GM19468 (cell line): ENCODE data around the gene AARS1.
"Not testable (repeated sequence)": the region's sequence is repeated elsewhere in the genome, so short reads cannot be mapped to it uniquely, and the experiment has no call there.

ENCODE experiments used
- ATAC-seq: cut with Tn5 transposase; IDR thresholded peaks from one replicate; pipeline ENCODE4 v1.9.1; 2021; ENCODE audit warnings: mild to moderate bottlenecking, moderate library complexity, moderate number of reproducible peaks; ENCODE audit not compliant: unreplicated experiment; ENCODE audit errors: extremely low read depth

The AARS1 gene

GRCh38 chr16:70289229-70290094 lies at the start of gene AARS1:
Gene AARS1, minus strand, starts transcription at chr16:70289506. Its CDS starts 6,743 bp downstream, at chr16:70282763.
- ATAC-seq: peak; percentile 98

- no peak for ATAC-seq
Measured at GRCh38 chr16:70337814-70338213, 48.5 kb upstream of the AARS1 start.

DNA sequence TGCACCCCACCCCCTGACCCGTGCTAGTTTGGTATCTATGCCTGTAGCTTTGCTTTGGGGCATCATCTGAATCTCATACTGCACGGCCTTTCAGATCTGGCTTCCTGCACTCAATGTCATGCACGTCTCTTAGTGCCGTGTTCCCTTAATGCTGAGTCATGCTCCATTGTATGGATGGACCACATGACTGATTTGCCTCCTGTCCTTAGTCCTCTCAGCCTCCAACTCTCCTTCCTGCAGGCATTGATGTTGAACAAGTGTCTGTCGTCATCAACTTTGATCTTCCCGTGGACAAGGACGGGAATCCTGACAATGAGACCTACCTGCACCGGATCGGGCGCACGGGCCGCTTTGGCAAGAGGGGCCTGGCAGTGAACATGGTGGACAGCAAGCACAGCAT lies 43.4 kb upstream of the AARS1 start:
- ATAC-seq: not testable (repeated sequence)

DNA sequence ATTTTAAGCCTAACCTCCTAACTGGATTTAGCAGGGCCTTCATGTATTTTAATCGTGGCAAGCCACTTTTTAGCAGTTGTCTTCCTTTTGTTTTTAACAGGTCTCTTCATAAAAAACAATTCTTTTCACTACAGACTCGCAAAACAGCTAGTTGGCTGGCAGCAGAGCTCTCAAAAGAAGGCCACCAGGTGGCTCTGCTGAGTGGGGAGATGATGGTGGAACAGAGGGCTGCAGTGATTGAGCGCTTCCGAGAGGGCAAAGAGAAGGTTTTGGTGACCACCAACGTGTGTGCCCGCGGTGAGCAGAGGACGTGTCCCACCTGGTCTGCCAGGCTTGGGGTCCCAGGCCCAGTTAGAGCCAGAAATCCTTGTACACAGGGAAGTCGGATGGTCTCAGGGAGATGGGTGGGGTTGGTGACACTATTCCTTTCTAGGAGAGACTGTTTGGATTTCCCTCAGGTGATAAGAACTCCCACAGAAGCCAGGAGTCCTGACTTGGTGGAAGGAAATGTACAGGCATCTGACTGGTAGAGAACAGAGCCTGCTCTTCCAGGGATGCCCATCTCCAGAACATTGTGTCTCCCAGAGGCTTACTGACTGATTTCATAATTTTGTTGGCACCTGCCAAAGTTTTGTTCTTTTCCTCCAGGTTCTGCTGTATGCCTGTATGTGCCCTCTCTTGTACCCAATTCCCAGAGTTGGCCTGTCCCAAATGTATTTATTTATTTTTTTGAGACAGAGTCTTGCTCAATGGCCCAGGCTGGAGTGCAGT lies 42.5 kb upstream of the AARS1 start:
- no peak for ATAC-seq

DNA sequence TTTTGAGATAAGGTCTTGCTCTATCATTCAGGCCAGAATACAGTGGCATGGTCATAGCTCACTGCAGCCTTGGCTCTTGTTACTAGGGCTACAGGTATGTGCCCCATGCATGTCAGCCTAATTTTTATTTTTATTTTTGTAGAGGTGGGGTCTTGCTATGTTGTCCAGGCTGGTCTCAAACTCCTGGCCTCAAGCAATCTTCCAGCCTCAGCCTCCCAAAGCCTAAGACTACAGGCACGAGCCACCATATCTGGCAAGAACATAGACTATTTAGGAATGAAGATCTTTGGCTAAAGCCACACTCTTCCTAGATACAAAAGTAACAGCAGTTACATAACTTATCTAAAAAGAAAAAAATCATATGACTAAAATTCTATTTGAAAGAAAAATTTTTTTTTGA lies 41.8 kb upstream of the AARS1 start:
- ATAC-seq: no peak

GRCh38 chr16:70324998-70325747 lies 35.9 kb upstream of the AARS1 start:
- no peak for ATAC-seq

- no peak for ATAC-seq
Measured at GRCh38 chr16:70320121-70320520, 30.8 kb upstream of the AARS1 start.

DNA sequence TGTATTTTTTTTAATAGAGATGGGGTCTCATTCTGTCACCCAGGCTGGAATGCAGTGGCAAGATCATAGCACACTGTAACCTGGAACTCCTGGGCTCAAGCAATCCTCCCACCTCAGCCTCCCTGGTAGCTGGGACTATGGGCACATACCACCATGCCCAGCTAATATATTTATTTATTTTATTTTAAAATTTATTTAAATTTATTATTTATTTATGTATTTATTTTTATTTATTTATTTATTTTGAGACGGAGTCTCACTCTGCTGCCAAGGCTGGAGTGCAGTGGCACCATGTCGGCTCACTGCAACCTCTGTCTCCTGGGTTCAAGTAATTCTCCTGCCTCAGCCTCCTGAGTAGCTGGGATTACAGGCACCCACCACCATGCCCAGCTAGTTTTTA lies 18.4 kb upstream of the AARS1 start:
- not testable (repeated sequence) for ATAC-seq

- ATAC-seq: no peak
Measured at GRCh38 chr16:70306880-70307279, 17.6 kb upstream of the AARS1 start.

GRCh38 chr16:70304892-70305448 lies 15.7 kb upstream of the AARS1 start:
- ATAC-seq: no peak

DNA sequence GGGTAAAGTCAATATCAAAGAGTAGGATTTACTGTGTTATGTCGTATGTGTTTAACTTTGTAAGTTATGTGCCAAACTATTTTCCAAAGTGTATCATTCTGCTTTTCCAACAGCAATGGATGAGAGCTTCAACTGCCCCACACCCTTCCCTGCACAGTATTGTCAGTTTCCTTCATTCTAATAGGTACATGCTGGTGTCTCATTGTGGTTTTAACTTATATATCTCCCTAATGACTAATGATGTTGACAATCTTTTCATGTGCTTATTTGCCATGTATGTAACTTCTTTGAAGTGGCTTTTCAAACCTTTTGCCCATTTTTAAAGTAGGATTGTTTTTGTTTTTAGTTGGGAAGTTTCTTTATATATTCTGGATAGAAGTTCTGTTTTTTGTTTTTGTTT lies 13.4 kb upstream of the AARS1 start:
- ATAC-seq: no peak

DNA sequence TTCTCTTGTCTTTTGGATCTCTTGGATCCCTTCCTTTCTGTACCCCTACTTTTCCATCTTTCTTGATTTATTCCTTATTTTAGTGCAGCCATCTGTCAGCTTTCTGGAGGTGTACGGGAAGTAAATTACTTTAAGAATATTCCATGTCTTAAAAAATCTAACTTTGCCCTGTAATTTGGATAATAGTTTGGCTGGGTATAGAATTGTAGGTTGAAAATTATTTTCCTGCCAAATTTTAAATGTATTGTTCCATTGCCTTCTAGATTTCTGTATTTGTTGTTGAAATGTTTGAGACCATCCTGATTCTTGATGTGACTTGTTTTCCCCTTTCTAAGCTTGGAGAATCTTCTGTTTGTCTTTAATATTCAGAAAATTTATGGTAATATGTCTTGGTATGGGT lies 11.8 kb upstream of the AARS1 start:
- ATAC-seq: no peak

DNA sequence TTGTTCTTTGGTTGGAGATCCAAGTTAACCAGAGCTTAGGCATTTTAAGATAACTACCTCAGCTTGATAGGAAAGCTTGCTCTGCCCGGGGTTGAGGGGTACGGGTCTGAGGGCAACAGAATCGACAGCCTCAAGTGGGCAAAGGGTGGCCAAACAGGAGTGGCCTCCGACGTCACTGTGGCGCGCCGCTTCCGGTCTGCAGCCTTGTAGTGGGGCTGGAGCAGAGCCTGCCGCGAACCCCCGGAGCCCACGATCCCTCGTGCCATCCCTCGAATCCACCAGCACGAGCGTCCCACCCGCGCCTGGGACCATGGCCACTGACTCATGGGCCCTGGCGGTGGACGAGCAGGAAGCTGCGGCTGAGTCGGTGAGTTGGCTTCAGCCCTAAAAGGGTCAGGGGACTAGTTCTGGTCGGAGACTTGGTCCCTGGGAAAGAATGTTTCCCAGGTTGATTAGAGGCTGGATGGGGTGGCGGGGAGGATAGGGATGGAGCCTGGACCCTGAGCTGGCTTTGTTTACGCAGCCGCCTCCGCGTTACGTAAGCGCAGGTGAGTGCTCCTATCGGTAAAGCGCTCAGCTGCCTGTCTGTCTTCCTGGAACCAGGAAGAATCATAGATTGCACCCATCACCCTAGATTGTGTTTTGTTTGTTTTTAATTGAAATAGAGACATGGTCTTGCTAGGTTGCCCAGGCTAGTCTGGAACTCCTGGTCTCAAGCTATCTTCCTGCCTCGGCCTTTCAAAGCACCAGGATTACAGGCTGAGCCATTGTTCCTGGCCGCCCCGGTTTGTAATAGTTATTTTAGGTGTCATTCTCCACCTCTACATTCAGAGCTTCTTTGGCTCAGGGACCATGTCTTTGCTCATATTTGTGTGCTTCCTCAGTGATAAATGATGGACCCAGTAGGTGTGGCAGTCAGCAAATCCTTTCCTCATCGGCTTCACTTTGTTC lies 10.0 kb upstream of the AARS1 start, which contains the start of gene DDX19B:
Gene DDX19B, plus strand, starts transcription at position 199 of the 951 bp plus-strand sequence. Its CDS starts 112 bp downstream, at position 311.
- ATAC-seq: no peak

DNA sequence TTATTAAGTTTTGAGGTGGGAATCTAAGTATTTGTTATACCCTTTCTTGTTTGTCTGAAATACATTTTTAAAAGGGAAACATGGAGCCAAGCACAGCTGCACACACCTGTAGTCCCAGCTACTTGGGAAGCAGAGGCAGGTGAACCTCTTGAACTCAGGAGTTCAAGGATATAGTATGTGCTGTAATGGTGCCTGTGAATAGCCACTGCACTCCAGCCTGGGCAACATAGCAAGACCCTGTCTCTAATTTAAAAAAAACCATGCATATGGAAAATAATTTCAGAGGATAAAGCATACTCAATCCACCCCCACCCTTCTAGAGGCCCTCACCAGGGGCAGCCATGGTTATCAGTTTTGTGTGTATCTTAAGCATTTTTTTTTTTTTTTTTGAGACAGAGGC lies 6.3 kb upstream of the AARS1 start:
- no peak for ATAC-seq

DNA sequence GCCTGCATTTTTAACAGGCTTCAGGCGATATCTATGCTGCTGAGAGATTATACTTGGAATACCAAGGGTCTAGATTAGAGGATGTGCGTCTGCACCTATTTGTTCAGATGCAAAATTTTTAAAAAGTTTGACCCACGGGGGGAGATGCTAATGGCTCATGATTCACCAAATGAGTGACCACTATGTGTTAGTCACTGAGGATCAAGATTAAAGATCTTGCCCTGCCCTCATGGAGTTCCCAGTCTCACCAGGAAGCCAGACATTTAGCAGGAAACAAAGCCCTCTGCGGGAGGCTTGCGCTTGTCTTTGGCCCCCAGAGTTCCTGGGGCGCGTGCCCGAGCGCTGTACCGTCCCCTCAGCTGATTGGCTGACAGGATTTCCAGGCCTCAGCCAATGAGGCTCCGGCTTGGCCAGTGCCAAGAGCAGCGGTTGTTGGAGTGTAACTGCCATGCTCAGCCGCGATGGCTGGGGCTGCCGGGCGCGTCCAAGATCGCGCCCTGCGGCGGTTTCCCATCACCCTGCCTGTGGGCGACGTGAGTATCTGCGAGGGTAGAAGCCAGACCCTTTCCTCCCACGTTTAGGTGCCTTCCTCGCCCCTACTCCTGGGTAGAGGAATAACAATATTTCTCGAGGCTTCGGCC lies 5.2 kb upstream of the AARS1 start:
- ATAC-seq: no peak

DNA sequence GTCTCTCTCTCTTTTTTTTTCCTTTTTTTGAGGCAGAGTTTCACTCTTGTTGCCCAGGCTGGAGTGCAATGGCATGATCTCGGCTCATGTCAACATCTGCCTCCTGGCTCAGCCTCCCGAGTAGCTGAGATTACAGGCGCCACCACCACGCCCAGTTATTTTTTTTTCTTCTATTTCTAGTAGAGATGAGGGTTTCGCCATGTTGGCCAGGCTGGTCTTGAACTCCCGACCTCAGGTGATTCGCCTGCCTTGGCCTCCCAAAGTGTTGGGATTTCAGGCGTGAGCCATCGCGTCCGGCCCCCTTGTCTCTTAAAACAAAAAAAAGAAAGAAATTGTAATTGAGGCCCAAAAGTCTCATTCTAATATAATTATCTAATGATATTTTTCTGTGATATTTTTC lies 2.8 kb upstream of the AARS1 start:
- not testable (repeated sequence) for ATAC-seq

GRCh38 chr16:70290949-70291519 lies 1.7 kb upstream of the AARS1 start:
- no peak for ATAC-seq

GRCh38 chr16:70287304-70287971 lies 1.9 kb downstream of the AARS1 start:
- not testable (repeated sequence) for ATAC-seq
